Heart left ventricle (tissue), 16 donors: ENCODE data around the gene ACP2. TPM values are rescaled to one million over a fixed set of nuclear protein-coding genes. Genes with fewer than 3 reads are reported as not detected.

Experiments
- ATAC-seq, 4 donors: fragments of 200-7000 bp; cut with Tn5 transposase; one replicate each; pipeline ENCODE4 v1.9.1; 2020 to 2022; ENCODE audit warnings: moderate library complexity in 4 of 4, mild to moderate bottlenecking in 3 of 4, moderate number of reproducible peaks in 1 of 4
- DNase-seq, 5 donors: peaks; one replicate each; pipeline ENCODE4 v3.0.0-alpha.2; 2020
- H3K27ac ChIP-seq, 12 donors: fragments of 200-600 bp; sonication (generic) in 4 of 12; one replicate each; pipeline versions ENCODE4 v1.5.0 to v1.8.0; 2016 to 2022; ENCODE audit warnings: mild to moderate bottlenecking in 2 of 12
- H3K27me3 ChIP-seq, 9 donors: fragments of 200-600 bp; sonication (generic) in 2 of 9; one replicate each; pipeline versions ENCODE4 v1.5.1 to v1.8.0; 2016 to 2022; ENCODE audit warnings: mild to moderate bottlenecking in 3 of 9
- H3K36me3 ChIP-seq, 9 donors: fragments of 200-600 bp; sonication (generic) in 2 of 9; one replicate each; pipeline versions ENCODE4 v1.5.0 to v1.8.0; 2018 to 2022; ENCODE audit warnings: mild to moderate bottlenecking in 2 of 9
- H3K4me1 ChIP-seq, 12 donors: fragments of 200-600 bp; sonication (generic) in 4 of 12; one replicate each; pipeline versions ENCODE4 v1.5.0 to v1.8.0; 2016 to 2022; ENCODE audit warnings: mild to moderate bottlenecking in 3 of 12
- H3K4me3 ChIP-seq, 12 donors: fragments of 200-600 bp; sonication (generic) in 4 of 12; one replicate each; pipeline versions ENCODE4 v1.5.0 to v1.8.0; 2017 to 2022; ENCODE audit warnings: mild to moderate bottlenecking in 9 of 12, moderate library complexity in 4 of 12
- H3K9me3 ChIP-seq, 12 donors: fragments of 200-600 bp; sonication (generic) in 4 of 12; one replicate each; pipeline versions ENCODE4 v1.5.0 to v1.8.0; 2016 to 2022; ENCODE audit warnings: mild to moderate bottlenecking in 1 of 12
- CTCF ChIP-seq, 12 donors: fragments of 200-600 bp; sonication (generic) in 4 of 12; IDR thresholded peaks; one replicate each; pipeline versions ENCODE4 v1.5.0 to v1.8.0; 2018 to 2022; ENCODE audit warnings: antibody characterized with exemption in 12 of 12, mild to moderate bottlenecking in 5 of 12
- POLR2A ChIP-seq, 2 donors: fragments of 450-650 bp; IDR thresholded peaks; one replicate each; pipeline ENCODE4 v1.6.1; 2017; ENCODE audit warnings: antibody characterized with exemption in 2 of 2, mild to moderate bottlenecking in 2 of 2, moderate library complexity in 2 of 2
- WGBS, 4 donors: extraction: QIAGEN DNeasy Blood & Tissue Kit in 2 of 4; methylation state at CpG; one replicate each; pipeline versions ENCODE4 v1.1.5 to v1.1.7; 2013 to 2018; 5-methylcytosine and 5-hydroxymethylcytosine counted together
- intact Hi-C, 10 donors: fragments of 100-400 bp; cut with DNase I; formaldehyde crosslinking; loops; one replicate each; pipeline versions ENCODE4 v1.11.1 to v1.14.2; 2022
- polyA plus RNA-seq, 2 donors: library from polyadenylated mRNA; stranded (reverse); fragments of 200-250 nt; gene quantifications; one replicate each; pipeline ENCODE4 v1.2.3, GENCODE V29; 2013
- total RNA-seq, 9 donors: library from RNA; depleted of rRNA in 2 of 9; stranded (reverse); fragments of >200 nt in 2 of 9; fragmentation: NEBNext Ultra II Directional in 3 of 9; extraction: Animal tissue kit (Norgen Biotek cat#: 25700) in 3 of 9; gene quantifications; one replicate each; pipeline versions ENCODE4 v1.1.0 to v1.2.4, GENCODE V29; 2016 to 2023
- donor health status: ischemic (EF 13 %, LVEDD 7.1; RV severe dilation, severe dysfunction).
- donor health status: healthy with polysubstance abuse.
- donor health status: DM: no; HTN: yes; CAD: no.
- donor health status: DM: no; HTN: no; CAD: no.
- donor health status: ischemic (EF 25% LVEDD 6.9; RV normal size, moderate dysfunction).
- donor health status: ischemic (EF 25% LVEDD 5.7; RV mildly dilated, moderate dysfunction).
- donor health status: healthy.
- donor health status: DM: yes; HTN: yes; CAD: no.
- donor health status: ischemic (EF 35%, LVEDD 5.7; RV mildly dilated, moderate dysfunction).
- donor health status: nonischemic (EF 11% LVEDD 7.7; RV severe dilation, severe dysfunction).
- donor health status: DM: yes; HTN: yes; CAD: no.
- donor health status: PGD.
- donor health status: ischemic (EF 29% LVEDD 5.4; RV normal size, mild dysfunction).
- donor health status: nonischemic (EF 23%, LVEDD 6.1; RV moderate dilation, normal function).

The ACP2 gene
- total and polyA plus RNA-seq, 11 donors: 18.0 to 60.4 (median 26.6) TPM

GRCh38 chr11:47235163-47235562 lies 13.5 kb downstream of the ACP2 start:
- H3K36me3 ChIP-seq: peaks cover 0 to 68% (median 17%) of the 10 kb centered on the region in 9 donors
- no peaks in the 10 kb centered on the region for H3K27me3 ChIP-seq
- 90 to 94% (median 92%) methylated on average over 12 of the region's 12 CpGs for WGBS, 4 donors
- no peak overlapping the region for H3K4me3 ChIP-seq
- peak overlapping the region in 2 of 12 donors; percentile 50 to 73 for H3K27ac ChIP-seq
- TF ChIP-seq CTCF (IDR thresholded peaks at IDR 0.05): no peak
- no peak for TF ChIP-seq POLR2A (IDR thresholded peaks at IDR 0.05)
- no peaks in the 10 kb centered on the region for H3K9me3 ChIP-seq
- ATAC-seq: no peak
- intact Hi-C loops: loop anchor here in 3 of 10 donors (2.0 to 10.0 kb wide), 2 partner anchors 24 to 120 kb away; partner anchors contain the start of gene MYBPC3 (in 2 of the 3)
- H3K4me1 ChIP-seq: peaks cover 3 to 42% (median 14%) of the 10 kb centered on the region in 12 donors
- DNase-seq: no peak

GRCh38 chr11:47234669-47235100 lies 13.9 kb downstream of the ACP2 start:
- Histone ChIP-seq H3K36me3 (peaks cover 0 to 67% (median 12%) of the 10 kb centered on the region in 9 donors), H3K4me1 (peaks cover 2 to 37% (median 14%) of the 10 kb centered on the region in 12 donors), H3K27ac (peak overlapping the region in 8 of 12 donors; percentile 6 to 73 (median 48)), H3K9me3 (no peaks in the 10 kb centered on the region), H3K27me3 (no peaks in the 10 kb centered on the region), H3K4me3 (no peak overlapping the region)
- DNase-seq: peak; percentile 36 to 73 (median 59)
- TF ChIP-seq POLR2A (IDR thresholded peaks at IDR 0.05) (no peak), CTCF (IDR thresholded peaks at IDR 0.05) (no peak)
- peak in 3 of 4 donors; percentile 27 to 70 (median 62) for ATAC-seq
- intact Hi-C loops: loop anchor here in 3 of 10 donors (1.0 to 10.0 kb wide), 3 partner anchors 24 to 121 kb away; partner anchors contain the start of gene MYBPC3 (in 2 of the 3)
- WGBS, 4 donors: 23 to 50% (median 37%) methylated on average over 8 to 12 of the region's 12 CpGs

- Histone ChIP-seq H3K4me1 (peaks cover 0 to 32% (median 10%) of the 10 kb centered on the region in 12 donors), H3K4me3 (no peak overlapping the region), H3K9me3 (no peaks in the 10 kb centered on the region), H3K27me3 (no peaks in the 10 kb centered on the region), H3K27ac (peak overlapping the region in 10 of 12 donors; percentile 6 to 73 (median 37)), H3K36me3 (peaks cover 0 to 67% (median 6%) of the 10 kb centered on the region in 9 donors)
- peak; percentile 34 to 77 (median 69) for ATAC-seq
- intact Hi-C loops: loop anchor here in 3 of 10 donors (1.0 to 10.0 kb wide), 3 partner anchors 25 to 121 kb away; partner anchors contain the start of gene MYBPC3 (in 2 of the 3)
- WGBS, 4 donors: 43 to 51% (median 45%) methylated on average over 11 of the region's 11 CpGs
- DNase-seq: peak; percentile 24 to 54 (median 47)
- TF ChIP-seq CTCF (IDR thresholded peaks at IDR 0.05) (peak in 11 of 12 donors; percentile 19 to 59 (median 36)), POLR2A (IDR thresholded peaks at IDR 0.05) (no peak)
These were observed 14.5 kb downstream of the ACP2 start for GRCh38 chr11:47233989-47234668.

- WGBS, 4 donors: 90 to 100% (median 97%) methylated on average over 3 to 4 of the region's 4 CpGs
- H3K4me1 ChIP-seq: peaks cover 0 to 21% (median 9%) of the 10 kb centered on the region in 12 donors
- H3K27ac ChIP-seq: no peak overlapping the region
- H3K27me3 ChIP-seq: no peaks in the 10 kb centered on the region
- H3K36me3 ChIP-seq: peaks cover 0 to 66% (median 4%) of the 10 kb centered on the region in 9 donors
- H3K4me3 ChIP-seq: no peak overlapping the region
- DNase-seq: peak in 1 of 5 donors; percentile 14
- intact Hi-C loops: loop anchor here in 2 of 10 donors (10.0 kb wide), 1 partner anchor 122 kb away; the partner anchor contains the start of gene MYBPC3 (in 2 of the 2)
- no peaks in the 10 kb centered on the region for H3K9me3 ChIP-seq
- TF ChIP-seq POLR2A (IDR thresholded peaks at IDR 0.05) (no peak), CTCF (IDR thresholded peaks at IDR 0.05) (no peak)
- no peak for ATAC-seq
These were observed 15.6 kb downstream of the ACP2 start for GRCh38 chr11:47233051-47233450.
